IMR-90 (cell line): ENCODE data around the gene DCAF6. TPM values are rescaled to one million over a fixed set of nuclear protein-coding genes. Genes with fewer than 3 reads are reported as not detected.

Experiments used
- ATAC-seq: fragments of 200-7000 bp; cut with Tn5 transposase; 2 replicates; pipeline ENCODE4 v1.9.1; 2020; ENCODE audit warnings: low read depth, mild to moderate bottlenecking, moderate library complexity
- BruUV-seq: library from RNA; stranded (reverse); fragments of 400-500 nt; replicated peaks from 2 replicates; lab custom pipeline; 2021; lab: Mats Ljungman, UMichigan
- CTCF ChIA-PET: fragments of 300-600 bp; formaldehyde crosslinking; extraction: SDS; loops from one replicate; lab custom pipeline; 2021; ENCODE audit warnings: antibody characterized with exemption; lab: Yijun Ruan, JAX
- POLR2A ChIA-PET: fragments of 300-600 bp; sonication (Branson Sonifier 250); formaldehyde crosslinking; loops from one replicate; lab custom pipeline; 2022; ENCODE audit warnings: antibody characterized with exemption; ENCODE audit not compliant: unreplicated experiment; lab: Charles Lee
- DNase-seq: peaks from one replicate; pipeline ENCODE4 v3.0.0; 2013
- H2AFZ ChIP-seq: replicated peaks from 2 replicates; pipeline ENCODE3; 2013; ENCODE audit warnings: low read length, mild to moderate bottlenecking; ENCODE audit not compliant: poor library complexity
- H2AK5ac ChIP-seq: 2 replicates; pipeline ENCODE4 v1.6.1; 2013; ENCODE audit warnings: low read depth, low read length, inconsistent platforms
- H2AK9ac ChIP-seq: replicated peaks from 2 replicates; pipeline ENCODE3; 2013; ENCODE audit warnings: mild to moderate bottlenecking, low read depth, low read length, moderate library complexity; ENCODE audit not compliant: poor library complexity
- H2BK120ac ChIP-seq: 2 replicates; pipeline ENCODE4 v1.6.1; 2013; ENCODE audit warnings: low read depth, low read length, inconsistent platforms
- H2BK15ac ChIP-seq: 3 replicates; pipeline ENCODE4 v1.6.1; 2013; ENCODE audit warnings: low read depth, low read length, inconsistent platforms
- H2BK20ac ChIP-seq: 2 replicates; pipeline ENCODE4 v1.6.1; 2013; ENCODE audit warnings: low read depth, mild to moderate bottlenecking, inconsistent platforms, low read length, moderate library complexity
- H2BK5ac ChIP-seq: 2 replicates; pipeline ENCODE4 v1.6.1; 2013; ENCODE audit warnings: mild to moderate bottlenecking, low read depth, low read length, inconsistent platforms; ENCODE audit not compliant: poor library complexity, severe bottlenecking
- H3K14ac ChIP-seq: replicated peaks from 2 replicates; pipeline ENCODE4 v1.6.1; 2013; ENCODE audit warnings: low read depth, low read length, inconsistent platforms
- H3K18ac ChIP-seq: 2 replicates; pipeline ENCODE4 v1.6.1; 2013; ENCODE audit warnings: low read depth, low read length, control low read depth
- H3K23ac ChIP-seq: 2 replicates; pipeline ENCODE4 v1.6.1; 2013; ENCODE audit warnings: low read depth, low read length, inconsistent platforms
- H3K27ac ChIP-seq: 2 replicates; pipeline ENCODE4 v1.5.1; 2013; ENCODE audit warnings: mild to moderate bottlenecking, control low read depth, low read length; ENCODE audit not compliant: insufficient read depth
- H3K27me3 ChIP-seq: 2 replicates; pipeline ENCODE4 v1.6.1; 2013; ENCODE audit warnings: low read length; ENCODE audit not compliant: control insufficient read depth, insufficient read depth
- H3K36me3 ChIP-seq: 2 replicates; pipeline ENCODE4 v1.6.1; 2013; ENCODE audit warnings: low read length, mixed read lengths; ENCODE audit not compliant: control insufficient read depth, insufficient read depth
- H3K4ac ChIP-seq: 2 replicates; pipeline ENCODE4 v1.6.1; 2013; ENCODE audit warnings: low read depth, low read length, inconsistent platforms
- H3K4me1 ChIP-seq: 2 replicates; pipeline ENCODE4 v1.6.1; 2013; ENCODE audit warnings: low read length, mixed read lengths; ENCODE audit not compliant: control insufficient read depth, insufficient read depth
- H3K4me2 ChIP-seq: 2 replicates; pipeline ENCODE4 v1.6.1; 2013; ENCODE audit warnings: low read depth, mild to moderate bottlenecking, control low read depth, low read length, moderate library complexity
- H3K4me3 ChIP-seq: 2 replicates; pipeline ENCODE4 v1.5.1; 2013; ENCODE audit warnings: low read depth, mild to moderate bottlenecking, control low read depth, low read length, moderate library complexity; ENCODE audit not compliant: insufficient read depth
- H3K56ac ChIP-seq: 2 replicates; pipeline ENCODE4 v1.6.1; 2013; ENCODE audit warnings: low read length, inconsistent platforms; ENCODE audit not compliant: insufficient read depth; ENCODE audit errors: extremely low read depth
- H3K79me1 ChIP-seq, 2 experiments: 2 replicates each; pipeline ENCODE4 v1.6.1; 2013; ENCODE audit warnings: low read length in 2 of 2, inconsistent platforms in 1 of 2, low read depth in 1 of 2
- H3K9ac ChIP-seq: 2 replicates; pipeline ENCODE4 v1.6.1; 2013; ENCODE audit warnings: low read depth, low read length, control low read depth
- H3K9me1 ChIP-seq: 2 replicates; pipeline ENCODE4 v1.6.1; 2013; ENCODE audit warnings: low read length, inconsistent platforms; ENCODE audit not compliant: insufficient read depth
- H3K9me3 ChIP-seq: 2 replicates; pipeline ENCODE4 v1.6.1; 2013; ENCODE audit warnings: low read length; ENCODE audit not compliant: control insufficient read depth, insufficient read depth
- H4K20me1 ChIP-seq: 2 replicates; pipeline ENCODE4 v1.6.1; 2013; ENCODE audit warnings: low read length, inconsistent platforms; ENCODE audit not compliant: insufficient read depth
- H4K5ac ChIP-seq: 2 replicates; pipeline ENCODE4 v1.6.1; 2013; ENCODE audit warnings: mild to moderate bottlenecking, low read depth, low read length, control low read depth
- H4K8ac ChIP-seq, 2 experiments: 2 replicates each; pipeline ENCODE4 v1.6.1; 2013; ENCODE audit warnings: low read depth in 2 of 2, low read length in 2 of 2, control low read depth in 1 of 2, inconsistent platforms in 1 of 2
- H4K91ac ChIP-seq: 2 replicates; pipeline ENCODE4 v1.6.1; 2013; ENCODE audit warnings: low read depth, low read length, inconsistent platforms; ENCODE audit not compliant: insufficient read depth
- POLR2A ChIP-seq: IDR thresholded peaks from 2 replicates; pipeline ENCODE4 v1.6.1; 2012; ENCODE audit warnings: mild to moderate bottlenecking, low read depth, low read length
- SMC3 ChIP-seq: fragments of 150-350 bp; IDR thresholded peaks from 2 replicates; pipeline ENCODE4 v1.6.1; 2016; ENCODE audit warnings: low read depth, mild to moderate bottlenecking, antibody characterized with exemption, low read length, moderate library complexity
- WGBS, 2 experiments: methylation state at CpG; one replicate each; pipeline versions ENCODE4 v1.1.5 to v1.1.7; 2013; ENCODE audit warnings: missing lambda C conversion rate in 2 of 2; ENCODE audit not compliant: insufficient read length in 1 of 2; ENCODE audit errors: extremely low coverage in 2 of 2; 5-methylcytosine and 5-hydroxymethylcytosine counted together
- dilution Hi-C: fragments of 300-500 bp; cut with HindIII; formaldehyde crosslinking; loops from one replicate; pipeline ENCODE4 v1.14.3; 2018; ENCODE audit warnings: low sequenced_read_pairs; ENCODE audit not compliant: unreplicated experiment
- in situ Hi-C: fragments of 300-500 bp; cut with MboI; formaldehyde crosslinking; loops from 3 replicates; pipeline ENCODE4 v1.14.3; 2019; ENCODE audit warnings: low sequenced_read_pairs, inconsistent platforms, mixed read lengths
- intact Hi-C: fragments of 100-400 bp; cut with micrococcal nuclease; formaldehyde crosslinking; loops from 2 replicates; pipeline ENCODE4 v1.10.0; 2022
- polyA plus RNA-seq, 3 experiments: library from polyadenylated mRNA; depleted of rRNA; stranded (reverse); fragments of >200 nt; gene quantifications; 2 replicates each; pipeline ENCODE4 v1.2.3, GENCODE V29; 2012; ENCODE audit warnings: low replicate concordance in 1 of 3
- total RNA-seq: library from RNA; depleted of rRNA; stranded (reverse); fragments of >200 nt; gene quantifications from 2 replicates; pipeline ENCODE4 v1.2.3, GENCODE V29; 2012

Gene DCAF6
- total and polyA plus RNA-seq, 2 of the 4 experiments (the other 2 are of a cell fraction): 60.4 to 88.7 TPM

- Histone ChIP-seq H3K4me2 (no peak overlapping the region), H2BK120ac (no peak overlapping the region), H3K27me3 (no peaks in the 10 kb centered on the region), H4K91ac (no peak overlapping the region), H2BK5ac (no peak overlapping the region), H3K9me3 (no peaks in the 10 kb centered on the region), H2AK5ac (no peak overlapping the region), H2BK20ac (no peak overlapping the region), H3K79me1 (peaks cover 31 to 48% of the 10 kb centered on the region in 2 experiments), H3K4ac (no peak overlapping the region), H3K4me3 (no peak overlapping the region), H4K5ac (no peak overlapping the region), H3K14ac (no peak overlapping the region), H3K18ac (no peak overlapping the region), H3K4me1 (peaks cover 2% of the 10 kb centered on the region), H3K36me3 (peaks cover 10% of the 10 kb centered on the region), H4K20me1 (peaks cover 16% of the 10 kb centered on the region; the same call in 1 of the 2 replicates), H3K9ac (no peak overlapping the region), H2AFZ (no peak overlapping the region), H3K23ac (no peak overlapping the region), H3K9me1 (peaks cover 6% of the 10 kb centered on the region; the same call in 1 of the 2 replicates), H4K8ac (no peak overlapping the region), H3K56ac (no peak overlapping the region), H2AK9ac (no peak overlapping the region), H3K27ac (no peak overlapping the region), H2BK15ac (no peak overlapping the region)
- no peak for TF ChIP-seq POLR2A
- no peak for TF ChIP-seq SMC3
- intact Hi-C loops (no loop called here), in situ Hi-C loops (no loop called here), dilution Hi-C loops (no loop called here)
- no peak for DNase-seq
- POLR2A ChIA-PET: no interaction called here
- BruUV-seq: no TSS peak
- no peak for ATAC-seq
- CTCF ChIA-PET: interaction anchor here (0.6 kb wide), 1 partner anchor 269 kb away, joined by 3 read pairs; no protein-coding TSS in a partner anchor
- WGBS, 2 experiments: no CpG with 5 or more reads among the region's 2 CpGs
Observed at GRCh38 chr1:167983797-167984420, 47.4 kb downstream of the DCAF6 start.
